Measurements from ENCODE around the gene RHBDF2. TPM values are rescaled to one million over a fixed set of nuclear protein-coding genes. Genes with fewer than 3 reads are reported as not detected.

The RHBDF2 gene
- polyA plus RNA-seq, 3 donors: 36.9 to 124 (median 68.6) TPM

GRCh38 chr17:76497979-76498875, 3.0 kb downstream of the RHBDF2 start:
- TF ChIP-seq CTCF (IDR thresholded peaks at IDR 0.05): no peak
- Mint-ChIP-seq H3K4me1 (peaks cover 87% of the 10 kb centered on the region), H3K27me3 (ENCODE audit: low read depth in 3 of 3) (peaks cover 0 to 2% (median 0%) of the 10 kb centered on the region in 3 donors), H3K36me3 (peaks cover 40 to 49% of the 10 kb centered on the region in 2 donors), H3K27ac (peak overlapping the region; percentile 40 to 95 (median 87)), H3K9me3 (no peaks in the 10 kb centered on the region), H3K4me3 (peak overlapping the region; percentile 87 to 95)
- peaks cover 73% of the 10 kb centered on the region for H3K79me2 ChIP-seq (ENCODE audit: insufficient read depth, low read length)
- no peaks in the 10 kb centered on the region for H3K27me3 ChIP-seq (ENCODE audit: control insufficient read depth in 2 of 2, insufficient read depth in 2 of 2, low read length in 2 of 2)
- H3K4me1 ChIP-seq (ENCODE audit: control insufficient read depth in 1 of 2, insufficient read depth in 2 of 2, low read length in 2 of 2): peaks cover 84 to 92% of the 10 kb centered on the region in 2 donors
- H2AFZ ChIP-seq (ENCODE audit: insufficient read depth, low read depth, low read length, poor library complexity, severe bottlenecking): no peak overlapping the region
- H3K9ac ChIP-seq (ENCODE audit: insufficient read depth, low read length, poor library complexity, severe bottlenecking): no peak overlapping the region
- no peaks in the 10 kb centered on the region for H3K9me3 ChIP-seq (replicated peaks in 1 of 2; ENCODE audit: control insufficient read depth in 1 of 2, insufficient read depth in 1 of 2, low read length in 2 of 2)
- peak in 1 of 3 donors; percentile 43 for DNase-seq
- intact Hi-C loops (cut with micrococcal nuclease): no loop called here
- peak overlapping the region; percentile 100 for H3K4me2 ChIP-seq (replicated peaks; ENCODE audit: extremely low read depth, low read length, poor library complexity, severe bottlenecking)
- peak overlapping the region in 1 of 3 experiments; percentile 97 for H3K4me3 ChIP-seq (replicated peaks in 1 of 3; ENCODE audit: low read depth in 2 of 3, low read length in 3 of 3)
- peak overlapping the region; percentile 12 to 97 for H3K27ac ChIP-seq (ENCODE audit: low read depth in 1 of 2, low read length in 2 of 2)
- peaks cover 17 to 29% of the 10 kb centered on the region in 2 donors for H3K36me3 ChIP-seq (replicated peaks in 1 of 2; ENCODE audit: control insufficient read depth in 1 of 2, insufficient read depth in 2 of 2, low read length in 2 of 2)
- H4K20me1 ChIP-seq (ENCODE audit: insufficient read depth, low read length): no peaks in the 10 kb centered on the region
- WGBS (ENCODE audit: insufficient coverage): 86% methylated on average over 29 of the region's 31 CpGs

GRCh38 chr17:76497699-76497978, 3.6 kb downstream of the RHBDF2 start:
- peaks cover 85% of the 10 kb centered on the region for H3K4me1 Mint-ChIP-seq
- no peak overlapping the region for H3K4me3 Mint-ChIP-seq
- Histone ChIP-seq H3K27ac (ENCODE audit: low read depth in 1 of 2, low read length in 2 of 2) (peak overlapping the region in 1 of 2 donors; percentile 38), H3K9me3 (replicated peaks in 1 of 2; ENCODE audit: control insufficient read depth in 1 of 2, insufficient read depth in 1 of 2, low read length in 2 of 2) (no peaks in the 10 kb centered on the region), H4K20me1 (ENCODE audit: insufficient read depth, low read length) (no peaks in the 10 kb centered on the region), H3K27me3 (ENCODE audit: control insufficient read depth in 2 of 2, insufficient read depth in 2 of 2, low read length in 2 of 2) (no peaks in the 10 kb centered on the region), H3K4me2 (replicated peaks; ENCODE audit: extremely low read depth, low read length, poor library complexity, severe bottlenecking) (no peak overlapping the region), H3K36me3 (replicated peaks in 1 of 2; ENCODE audit: control insufficient read depth in 1 of 2, insufficient read depth in 2 of 2, low read length in 2 of 2) (peaks cover 17 to 29% of the 10 kb centered on the region in 2 donors), H3K9ac (ENCODE audit: insufficient read depth, low read length, poor library complexity, severe bottlenecking) (no peak overlapping the region), H2AFZ (ENCODE audit: insufficient read depth, low read depth, low read length, poor library complexity, severe bottlenecking) (no peak overlapping the region), H3K79me2 (ENCODE audit: insufficient read depth, low read length) (peaks cover 74% of the 10 kb centered on the region), H3K4me1 (ENCODE audit: control insufficient read depth in 1 of 2, insufficient read depth in 2 of 2, low read length in 2 of 2) (peaks cover 83 to 90% of the 10 kb centered on the region in 2 donors), H3K4me3 (replicated peaks in 1 of 3; ENCODE audit: low read depth in 2 of 3, low read length in 3 of 3) (no peak overlapping the region)
- no peaks in the 10 kb centered on the region for H3K9me3 Mint-ChIP-seq
- TF ChIP-seq CTCF (IDR thresholded peaks at IDR 0.05): no peak
- H3K27me3 Mint-ChIP-seq (ENCODE audit: low read depth in 3 of 3): peaks cover 0 to 2% (median 0%) of the 10 kb centered on the region in 3 donors
- 94% methylated on average over 2 of the region's 2 CpGs for WGBS (ENCODE audit: insufficient coverage)
- H3K36me3 Mint-ChIP-seq: peaks cover 40 to 49% of the 10 kb centered on the region in 2 donors
- no peak for DNase-seq
- intact Hi-C loops (cut with micrococcal nuclease): no loop called here
- H3K27ac Mint-ChIP-seq: peak overlapping the region in 3 of 7 donors; percentile 74 to 95 (median 94)
